BE2C (cell line): ENCODE measurements around the gene XCR1.
"Not testable (repeated sequence)": the region's sequence is repeated elsewhere in the genome, so short reads cannot be mapped to it uniquely, and the experiment has no call there.

Source experiments
- DNase-seq: peaks from one replicate; pipeline ENCODE4 v3.0.0-alpha.2; 2020
- H3K27me3 ChIP-seq: fragments of 250-450 bp; sonication (Bioruptor Pico); 2 replicates; pipeline ENCODE4 v1.5.1; 2020; ENCODE audit warnings: mild to moderate bottlenecking
- H3K36me3 ChIP-seq: fragments of 250-450 bp; sonication (Bioruptor Pico); 2 replicates; pipeline ENCODE4 v1.5.1; 2020; ENCODE audit warnings: mild to moderate bottlenecking
- H3K4me1 ChIP-seq: fragments of 250-450 bp; sonication (Bioruptor Pico); 2 replicates; pipeline ENCODE4 v1.5.1; 2020
- H3K4me3 ChIP-seq: 2 replicates; pipeline ENCODE4 v1.5.1; 2011; ENCODE audit warnings: low read depth, low read length
- H3K9me3 ChIP-seq: fragments of 250-450 bp; sonication (Bioruptor Pico); 2 replicates; pipeline ENCODE4 v1.5.1; 2020
- TF ChIP-seq, protein P1 (sequence below): IDR thresholded peaks from 2 replicates; pipeline ENCODE4 v1.5.1; 2012; ENCODE audit warnings: mild to moderate bottlenecking, low read depth, low read length

Gene XCR1

DNA sequence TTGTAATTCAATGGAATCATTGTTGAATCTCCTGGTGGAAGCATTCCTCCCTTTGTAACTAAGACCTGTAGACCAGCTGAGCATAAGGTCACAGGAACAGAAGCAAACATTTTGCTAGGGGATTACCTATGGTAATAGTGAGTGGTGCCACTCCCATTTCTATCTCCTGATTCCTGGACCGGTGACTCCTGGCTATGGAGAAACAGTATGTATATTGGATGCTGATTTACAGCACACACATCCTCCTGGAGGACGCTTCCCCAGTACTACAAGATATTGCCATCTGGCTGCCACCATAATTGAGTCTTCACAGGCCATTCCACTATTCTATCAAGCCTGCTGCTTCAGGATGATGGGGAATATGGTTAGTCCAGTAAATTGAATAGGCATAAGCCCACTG lies 33.3 kb upstream of the XCR1 start:
- Histone ChIP-seq H3K9me3 (no peaks in the 10 kb centered on the region), H3K4me3 (no peak overlapping the region), H3K36me3 (no peaks in the 10 kb centered on the region), H3K4me1 (no peaks in the 10 kb centered on the region), H3K27me3 (no peaks in the 10 kb centered on the region)
- TF ChIP-seq, protein P1, sequence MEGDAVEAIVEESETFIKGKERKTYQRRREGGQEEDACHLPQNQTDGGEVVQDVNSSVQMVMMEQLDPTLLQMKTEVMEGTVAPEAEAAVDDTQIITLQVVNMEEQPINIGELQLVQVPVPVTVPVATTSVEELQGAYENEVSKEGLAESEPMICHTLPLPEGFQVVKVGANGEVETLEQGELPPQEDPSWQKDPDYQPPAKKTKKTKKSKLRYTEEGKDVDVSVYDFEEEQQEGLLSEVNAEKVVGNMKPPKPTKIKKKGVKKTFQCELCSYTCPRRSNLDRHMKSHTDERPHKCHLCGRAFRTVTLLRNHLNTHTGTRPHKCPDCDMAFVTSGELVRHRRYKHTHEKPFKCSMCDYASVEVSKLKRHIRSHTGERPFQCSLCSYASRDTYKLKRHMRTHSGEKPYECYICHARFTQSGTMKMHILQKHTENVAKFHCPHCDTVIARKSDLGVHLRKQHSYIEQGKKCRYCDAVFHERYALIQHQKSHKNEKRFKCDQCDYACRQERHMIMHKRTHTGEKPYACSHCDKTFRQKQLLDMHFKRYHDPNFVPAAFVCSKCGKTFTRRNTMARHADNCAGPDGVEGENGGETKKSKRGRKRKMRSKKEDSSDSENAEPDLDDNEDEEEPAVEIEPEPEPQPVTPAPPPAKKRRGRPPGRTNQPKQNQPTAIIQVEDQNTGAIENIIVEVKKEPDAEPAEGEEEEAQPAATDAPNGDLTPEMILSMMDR, result no peak
- DNase-seq, result no peak

DNA sequence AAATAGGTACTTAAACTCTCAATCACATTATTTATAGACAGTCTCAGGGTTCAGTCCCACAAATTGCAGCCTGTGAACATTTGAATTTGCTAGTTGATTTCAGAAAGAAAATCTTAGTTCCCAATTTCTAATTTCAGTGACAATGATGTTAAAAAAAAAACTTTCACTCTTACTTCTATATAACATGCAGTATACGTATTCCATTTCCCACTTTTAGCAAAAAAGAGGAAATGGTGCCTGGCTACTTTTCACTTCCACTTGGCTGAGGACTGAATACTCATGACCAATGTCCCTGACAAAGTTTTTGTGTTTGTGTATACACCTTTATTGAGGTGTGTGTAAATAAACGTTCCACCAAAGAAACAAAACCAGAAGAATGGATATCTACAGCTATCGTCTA lies 32.1 kb upstream of the XCR1 start:
- Histone ChIP-seq H3K4me1 (no peaks in the 10 kb centered on the region), H3K27me3 (no peaks in the 10 kb centered on the region)
- no peak for DNase-seq

DNA sequence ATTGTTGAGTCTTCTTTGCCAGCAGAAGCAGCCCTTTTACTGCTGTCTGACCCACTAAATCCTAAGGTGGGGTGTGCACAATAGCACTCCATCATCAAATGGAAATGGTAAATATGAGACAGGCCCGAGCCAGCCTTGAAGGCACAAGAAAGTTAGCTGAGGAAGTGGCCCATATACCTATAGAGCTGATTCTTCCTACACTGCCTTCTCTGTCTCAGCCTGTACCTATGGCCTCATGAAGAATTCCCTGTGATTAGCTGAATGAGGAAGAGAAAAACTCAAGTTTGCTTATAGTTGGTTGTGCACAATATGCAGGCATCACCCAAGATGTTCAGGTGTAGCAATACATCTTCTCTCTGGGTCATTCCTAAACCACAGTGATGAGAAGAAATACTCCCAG lies 31.7 kb upstream of the XCR1 start:
- TF ChIP-seq, protein P1, result no peak
- H3K36me3 ChIP-seq, result no peaks in the 10 kb centered on the region
- no peak for DNase-seq
- no peaks in the 10 kb centered on the region for H3K9me3 ChIP-seq
- no peaks in the 10 kb centered on the region for H3K27me3 ChIP-seq
- H3K4me3 ChIP-seq, result no peak overlapping the region
- no peaks in the 10 kb centered on the region for H3K4me1 ChIP-seq

More for the DNA sequence above, 32.1 kb upstream of the XCR1 start:
- Histone ChIP-seq H3K36me3 (no peaks in the 10 kb centered on the region), H3K4me3 (no peak overlapping the region), H3K9me3 (no peaks in the 10 kb centered on the region)
- TF ChIP-seq, protein P1, result no peak

DNA sequence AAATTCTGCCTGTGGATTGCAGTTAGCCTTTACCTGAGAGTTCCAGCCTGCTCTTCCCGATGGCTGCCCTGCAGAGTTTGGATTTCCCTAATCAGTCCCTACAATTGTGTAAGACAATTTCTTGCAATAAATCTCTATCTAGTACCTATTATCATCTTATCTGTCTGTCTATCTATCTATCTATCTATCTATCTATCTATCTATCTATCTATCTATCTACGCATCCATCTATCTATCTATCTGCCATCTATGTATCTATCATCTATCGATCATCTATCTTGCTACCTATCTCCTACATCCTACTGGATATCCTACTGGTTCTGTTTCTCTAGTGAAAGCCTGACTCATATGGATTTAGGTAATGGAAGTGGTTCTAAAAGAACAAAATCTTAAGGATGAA lies 30.4 kb upstream of the XCR1 start:
- no peaks in the 10 kb centered on the region for H3K36me3 ChIP-seq

DNA sequence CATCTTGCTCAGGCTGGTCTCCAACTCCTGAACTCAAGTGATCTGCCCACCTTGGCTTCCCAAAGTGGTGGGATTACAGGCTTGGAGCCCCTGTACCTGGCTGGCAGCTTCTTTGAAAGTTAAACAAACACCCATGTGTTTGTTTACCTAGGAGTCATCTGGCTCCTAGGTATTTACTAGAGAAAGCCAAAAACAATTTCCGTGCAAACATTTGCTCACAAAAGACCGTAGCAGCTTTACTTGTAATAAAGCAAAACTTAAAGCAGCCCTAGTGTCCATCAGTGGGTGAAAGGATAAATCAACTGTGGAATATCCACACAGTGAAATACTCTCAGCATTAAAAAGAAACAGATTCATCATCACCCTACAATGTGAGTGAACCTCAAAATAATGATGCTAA lies 29.4 kb upstream of the XCR1 start:
- no peak for DNase-seq
- Histone ChIP-seq H3K36me3 (no peaks in the 10 kb centered on the region), H3K4me3 (no peak overlapping the region), H3K4me1 (no peaks in the 10 kb centered on the region), H3K27me3 (no peaks in the 10 kb centered on the region), H3K9me3 (no peaks in the 10 kb centered on the region)
- TF ChIP-seq, protein P1, result no peak

More for the DNA sequence above, 30.4 kb upstream of the XCR1 start:
- DNase-seq, result no peak
- Histone ChIP-seq H3K4me1 (no peaks in the 10 kb centered on the region), H3K9me3 (no peaks in the 10 kb centered on the region), H3K4me3 (no peak overlapping the region), H3K27me3 (no peaks in the 10 kb centered on the region)
- TF ChIP-seq, protein P1, result no peak

DNA sequence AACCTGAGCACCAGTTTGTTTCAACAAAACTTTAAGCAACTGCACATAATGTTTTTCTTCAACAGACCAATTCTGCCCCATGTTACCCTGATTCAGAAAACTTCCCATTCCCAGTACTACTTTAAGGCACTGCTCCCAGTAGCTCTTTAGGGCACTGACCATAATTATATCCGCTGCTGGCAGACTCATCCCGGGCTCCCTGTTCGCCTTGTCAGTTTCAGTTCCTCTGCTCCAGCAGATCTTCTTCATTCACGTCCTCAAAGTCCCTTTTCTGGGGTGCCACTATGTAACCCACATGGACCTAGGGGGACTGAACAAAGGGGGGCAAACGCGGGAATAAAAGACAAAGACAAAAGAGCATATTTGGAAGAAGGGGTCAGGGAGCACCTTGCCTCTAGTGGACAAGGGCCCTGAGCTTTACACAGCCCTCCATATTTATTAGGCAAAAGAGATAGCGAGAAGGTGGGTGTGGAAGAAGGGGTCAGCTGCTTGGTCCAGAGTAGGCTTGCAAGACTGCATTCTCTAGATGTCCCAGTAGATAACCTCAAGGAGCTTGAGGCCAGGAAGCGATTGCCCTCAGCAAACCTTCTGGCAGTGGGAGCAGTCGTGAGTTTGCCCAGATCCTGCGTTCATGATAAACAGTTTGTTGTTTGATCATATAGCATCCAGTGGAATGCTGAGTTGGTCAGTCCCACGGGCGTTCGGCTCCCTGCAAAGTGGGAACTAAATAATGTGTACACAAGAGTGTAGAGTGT lies 26.7 kb upstream of the XCR1 start:
- DNase-seq, H3K4me1 ChIP-seq, H3K27me3 ChIP-seq, H3K36me3 ChIP-seq, H3K9me3 ChIP-seq, H3K4me3 ChIP-seq: not testable (repeated sequence)

DNA sequence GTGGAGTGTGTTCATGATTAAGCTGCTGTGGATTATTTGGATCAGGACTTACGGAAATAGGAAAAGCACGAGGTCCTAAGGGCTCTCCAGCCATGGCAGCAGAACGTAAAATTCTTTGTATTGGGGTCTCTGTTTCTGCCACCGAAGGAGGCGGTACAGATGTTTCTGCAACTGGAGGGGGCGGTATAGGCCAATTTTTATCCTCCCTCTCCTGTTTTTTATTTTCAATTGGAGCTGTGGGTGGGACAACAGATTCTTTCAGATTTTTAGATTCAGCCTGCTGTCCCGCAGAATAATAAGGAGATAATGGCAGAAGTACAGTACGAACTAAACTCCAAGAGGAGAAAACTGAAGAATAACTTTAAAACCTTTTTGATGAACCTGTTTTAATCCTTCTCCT lies 26.0 kb upstream of the XCR1 start:
- not testable (repeated sequence) for H3K4me3 ChIP-seq, H3K4me1 ChIP-seq, H3K36me3 ChIP-seq, H3K27me3 ChIP-seq, DNase-seq, H3K9me3 ChIP-seq
